Loucy (cell line): ENCODE data around the gene CLEC2B.
"Not testable (repeated sequence)": the region's sequence is repeated elsewhere in the genome, so short reads cannot be mapped to it uniquely, and the experiment has no call there.

Source experiments
- H2AFZ ChIP-seq: fragments of 200-600 bp; sonication (generic); 2 replicates; pipeline ENCODE4 v1.6.0; 2016; ENCODE audit warnings: antibody characterized with exemption, mild to moderate bottlenecking, low read length, moderate library complexity
- H3F3A ChIP-seq: fragments of 200-600 bp; 2 replicates; pipeline ENCODE4 v1.6.0; 2016; ENCODE audit warnings: antibody characterized with exemption, low read depth, mild to moderate bottlenecking
- H3K27me3 ChIP-seq: fragments of 200-600 bp; sonication (generic); 2 replicates; pipeline ENCODE4 v1.6.1; 2014; ENCODE audit warnings: low read length, mild to moderate bottlenecking; ENCODE audit not compliant: insufficient read depth, poor library complexity, severe bottlenecking
- H3K36me3 ChIP-seq: fragments of 200-600 bp; sonication (generic); 2 replicates; pipeline ENCODE4 v1.6.1; 2016; ENCODE audit warnings: low read length; ENCODE audit not compliant: insufficient read depth
- H3K4me1 ChIP-seq: fragments of 200-600 bp; sonication (generic); 2 replicates; pipeline ENCODE4 v1.5.1; 2014; ENCODE audit warnings: low read length, mild to moderate bottlenecking; ENCODE audit not compliant: insufficient read depth, poor library complexity, severe bottlenecking
- H3K4me2 ChIP-seq: fragments of 200-600 bp; sonication (generic); 2 replicates; pipeline ENCODE4 v1.6.0; 2014; ENCODE audit warnings: antibody characterized with exemption, low read length, low read depth, mild to moderate bottlenecking; ENCODE audit not compliant: poor library complexity, severe bottlenecking
- H3K4me3 ChIP-seq: fragments of 200-600 bp; sonication (generic); 2 replicates; pipeline ENCODE4 v1.5.1; 2014; ENCODE audit warnings: low read length, mild to moderate bottlenecking, mixed read lengths; ENCODE audit not compliant: poor library complexity, severe bottlenecking
- H3K79me2 ChIP-seq: fragments of 200-600 bp; sonication (generic); 2 replicates; pipeline ENCODE4 v1.6.1; 2014; ENCODE audit warnings: low read length; ENCODE audit not compliant: insufficient read depth
- H3K9ac ChIP-seq: fragments of 200-600 bp; sonication (generic); 2 replicates; pipeline ENCODE4 v1.6.0; 2014; ENCODE audit warnings: mild to moderate bottlenecking, low read depth, low read length, moderate library complexity; ENCODE audit not compliant: poor library complexity, severe bottlenecking
- H3K9me2 ChIP-seq: fragments of 200-600 bp; sonication (generic); replicated peaks from 2 replicates; pipeline ENCODE4 v1.6.1; 2016; ENCODE audit warnings: low read depth, low read length, mixed read lengths
- H3K9me3 ChIP-seq: fragments of 200-600 bp; sonication (generic); 2 replicates; pipeline ENCODE4 v1.6.1; 2014; ENCODE audit warnings: mild to moderate bottlenecking, antibody characterized with exemption, low read length, low read depth; ENCODE audit not compliant: insufficient read depth
- H4K20me1 ChIP-seq: fragments of 200-600 bp; sonication (generic); 2 replicates; pipeline ENCODE4 v1.6.0; 2014; ENCODE audit warnings: antibody characterized with exemption, low read length, mild to moderate bottlenecking; ENCODE audit not compliant: insufficient read depth, poor library complexity, severe bottlenecking
- CTCF ChIP-seq: fragments of 200-600 bp; sonication (generic); conservative IDR thresholded peaks from 2 replicates; pipeline ENCODE4 v1.5.1; 2014; ENCODE audit warnings: mild to moderate bottlenecking, antibody characterized with exemption, low read length
- EZH2phosphoT487 ChIP-seq: fragments of 200-600 bp; IDR thresholded peaks from 2 replicates; pipeline ENCODE4 v1.6.1; 2018; ENCODE audit warnings: antibody characterized with exemption, mild to moderate bottlenecking, moderate library complexity, borderline replicate concordance

Gene CLEC2B

GRCh38 chr12:9880532-9881078 is 11.5 kb upstream of the CLEC2B start:
- H3F3A ChIP-seq, result no peaks in the 10 kb centered on the region
- no peaks in the 10 kb centered on the region for H3K9me2 ChIP-seq
- H3K79me2 ChIP-seq, result peaks cover 20% of the 10 kb centered on the region
- H2AFZ ChIP-seq, result no peak overlapping the region
- peak overlapping the region; percentile 74 for H3K4me2 ChIP-seq
- TF ChIP-seq EZH2phosphoT487 (no peak), CTCF (no peak)
- no peak overlapping the region for H3K4me3 ChIP-seq
- H3K9me3 ChIP-seq, result no peaks in the 10 kb centered on the region
- peak overlapping the region; percentile 61 for H3K9ac ChIP-seq
- no peaks in the 10 kb centered on the region for H4K20me1 ChIP-seq
- H3K27me3 ChIP-seq, result no peaks in the 10 kb centered on the region
- H3K36me3 ChIP-seq, result no peaks in the 10 kb centered on the region
- peaks cover 24% of the 10 kb centered on the region for H3K4me1 ChIP-seq

- H3K9me2 ChIP-seq, H3F3A ChIP-seq, H3K9me3 ChIP-seq, H3K27me3 ChIP-seq, H3K4me2 ChIP-seq, H3K4me3 ChIP-seq, H2AFZ ChIP-seq, H3K36me3 ChIP-seq, H3K9ac ChIP-seq, H4K20me1 ChIP-seq: not testable (repeated sequence)
- Histone ChIP-seq H3K4me1 (peaks cover 39% of the 10 kb centered on the region), H3K79me2 (peaks cover 18% of the 10 kb centered on the region; the same call in 1 of the 2 replicates)
These were observed 7.0 kb upstream of the CLEC2B start for GRCh38 chr12:9876120-9876519.

GRCh38 chr12:9872742-9873141 is 3.6 kb upstream of the CLEC2B start:
- Histone ChIP-seq H4K20me1 (no peaks in the 10 kb centered on the region), H3F3A (0 out of 2 replicates have a peak, but pooled peaks cover 2% of the 10 kb centered on the region), H3K79me2 (peaks cover 51% of the 10 kb centered on the region), H3K9me2 (no peaks in the 10 kb centered on the region), H3K9ac (peak overlapping the region; percentile 71), H3K4me2 (no peak overlapping the region), H2AFZ (no peak overlapping the region), H3K4me1 (peaks cover 35% of the 10 kb centered on the region), H3K27me3 (no peaks in the 10 kb centered on the region), H3K36me3 (no peaks in the 10 kb centered on the region), H3K4me3 (no peak overlapping the region), H3K9me3 (no peaks in the 10 kb centered on the region)
- TF ChIP-seq CTCF, result no peak
- TF ChIP-seq EZH2phosphoT487, result no peak

GRCh38 chr12:9872162-9872561 is 3.0 kb upstream of the CLEC2B start:
- Histone ChIP-seq H4K20me1 (no peaks in the 10 kb centered on the region), H3K4me2 (peak overlapping the region; percentile 76), H3K9ac (peak overlapping the region; percentile 71), H3F3A (0 out of 2 replicates have a peak, but pooled peaks cover 2% of the 10 kb centered on the region), H3K4me3 (peak overlapping the region; percentile 57), H3K36me3 (no peaks in the 10 kb centered on the region), H3K4me1 (peaks cover 35% of the 10 kb centered on the region), H3K9me3 (no peaks in the 10 kb centered on the region), H2AFZ (peak overlapping the region; percentile 10; the same call in 1 of the 2 replicates), H3K9me2 (no peaks in the 10 kb centered on the region), H3K79me2 (peaks cover 57% of the 10 kb centered on the region), H3K27me3 (no peaks in the 10 kb centered on the region)
- TF ChIP-seq EZH2phosphoT487 (no peak), CTCF (no peak)
